Osteocyte (in vitro differentiated cells): Measurements from ENCODE around the gene PKNOX2. TPM values are rescaled to one million over a fixed set of nuclear protein-coding genes. Genes with fewer than 3 reads are reported as not detected.

Experiments
- DNase-seq: peaks from one replicate; pipeline ENCODE4 v3.0.0; 2021; ENCODE audit warnings: mixed read lengths; ENCODE audit not compliant: unreplicated experiment; ENCODE audit errors: extremely low spot score
- H3K27ac Mint-ChIP-seq: one replicate; pipeline ENCODE4 v1.8.0; 2021; ENCODE audit warnings: mild to moderate bottlenecking, mixed read lengths; ENCODE audit not compliant: unreplicated experiment
- H3K27me3 Mint-ChIP-seq: one replicate; pipeline ENCODE4 v1.8.0; 2021; ENCODE audit warnings: mixed read lengths; ENCODE audit not compliant: unreplicated experiment
- H3K36me3 Mint-ChIP-seq: one replicate; pipeline ENCODE4 v1.8.0; 2021; ENCODE audit warnings: mixed read lengths; ENCODE audit not compliant: unreplicated experiment
- H3K4me1 Mint-ChIP-seq: one replicate; pipeline ENCODE4 v1.8.0; 2021; ENCODE audit warnings: mixed read lengths; ENCODE audit not compliant: unreplicated experiment
- H3K4me3 Mint-ChIP-seq: one replicate; pipeline ENCODE4 v1.8.0; 2021; ENCODE audit warnings: mild to moderate bottlenecking, moderate library complexity, mixed read lengths; ENCODE audit not compliant: unreplicated experiment
- H3K9me3 Mint-ChIP-seq: one replicate; pipeline ENCODE4 v1.8.0; 2021; ENCODE audit warnings: mixed read lengths; ENCODE audit not compliant: unreplicated experiment
- total RNA-seq: library from RNA; stranded (reverse); gene quantifications from 2 replicates; pipeline ENCODE4 v1.2.1, GENCODE V29; 2021
- TF ChIP-seq, protein P1 (sequence below): fragments of 200-600 bp; sonication (generic); IDR thresholded peaks from 2 replicates; pipeline ENCODE4 v1.5.0; 2021; ENCODE audit warnings: antibody characterized with exemption, mild to moderate bottlenecking, moderate library complexity

PKNOX2 gene
- total RNA-seq, 1 donor from 2014 or later = 89.3 TPM

DNA sequence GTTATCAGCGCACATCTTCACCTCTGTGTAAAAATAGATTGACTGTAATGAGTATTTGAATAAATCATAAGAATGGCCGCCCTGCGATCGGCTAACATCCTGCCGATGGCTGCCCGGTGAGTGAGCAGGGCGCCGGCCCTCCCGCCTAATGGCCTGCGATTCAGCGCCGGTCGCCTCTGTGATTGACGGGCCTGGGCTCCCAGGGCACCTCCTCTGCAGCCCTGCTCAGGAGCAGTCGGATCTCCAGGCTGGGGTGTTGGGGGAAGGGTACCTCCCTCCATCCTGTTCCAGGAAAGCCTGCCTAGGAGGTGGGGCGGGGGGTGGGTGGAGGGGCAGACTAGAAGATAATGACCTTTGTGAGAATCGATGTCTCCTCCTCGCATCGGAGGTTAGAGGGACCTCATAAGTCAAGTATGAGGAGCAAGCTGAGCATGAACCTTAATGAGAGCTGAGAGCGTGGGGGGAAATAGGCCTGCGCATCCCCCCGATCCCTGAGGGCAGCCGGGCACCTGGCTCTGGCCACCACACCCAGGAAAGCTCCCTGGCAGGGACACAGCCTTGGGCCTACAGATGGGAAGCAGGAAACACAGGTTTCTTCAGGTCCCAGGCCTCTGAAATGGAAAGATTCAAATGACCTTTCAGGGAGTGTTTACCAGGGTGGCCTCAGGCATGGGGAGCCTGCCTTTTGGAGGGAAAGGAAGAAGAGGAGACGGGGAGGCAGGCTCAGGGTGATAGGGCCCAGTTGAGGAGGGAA lies 71.7 kb downstream of the PKNOX2 start:
- H3K4me1 Mint-ChIP-seq = peaks cover 5% of the 10 kb centered on the region
- H3K9me3 Mint-ChIP-seq = no peaks in the 10 kb centered on the region
- DNase-seq = no peak
- H3K4me3 Mint-ChIP-seq = no peak overlapping the region
- TF ChIP-seq, protein P1, sequence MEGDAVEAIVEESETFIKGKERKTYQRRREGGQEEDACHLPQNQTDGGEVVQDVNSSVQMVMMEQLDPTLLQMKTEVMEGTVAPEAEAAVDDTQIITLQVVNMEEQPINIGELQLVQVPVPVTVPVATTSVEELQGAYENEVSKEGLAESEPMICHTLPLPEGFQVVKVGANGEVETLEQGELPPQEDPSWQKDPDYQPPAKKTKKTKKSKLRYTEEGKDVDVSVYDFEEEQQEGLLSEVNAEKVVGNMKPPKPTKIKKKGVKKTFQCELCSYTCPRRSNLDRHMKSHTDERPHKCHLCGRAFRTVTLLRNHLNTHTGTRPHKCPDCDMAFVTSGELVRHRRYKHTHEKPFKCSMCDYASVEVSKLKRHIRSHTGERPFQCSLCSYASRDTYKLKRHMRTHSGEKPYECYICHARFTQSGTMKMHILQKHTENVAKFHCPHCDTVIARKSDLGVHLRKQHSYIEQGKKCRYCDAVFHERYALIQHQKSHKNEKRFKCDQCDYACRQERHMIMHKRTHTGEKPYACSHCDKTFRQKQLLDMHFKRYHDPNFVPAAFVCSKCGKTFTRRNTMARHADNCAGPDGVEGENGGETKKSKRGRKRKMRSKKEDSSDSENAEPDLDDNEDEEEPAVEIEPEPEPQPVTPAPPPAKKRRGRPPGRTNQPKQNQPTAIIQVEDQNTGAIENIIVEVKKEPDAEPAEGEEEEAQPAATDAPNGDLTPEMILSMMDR = no peak
- peaks cover 60% of the 10 kb centered on the region for H3K36me3 Mint-ChIP-seq
- H3K27ac Mint-ChIP-seq = no peak overlapping the region
- no peaks in the 10 kb centered on the region for H3K27me3 Mint-ChIP-seq

DNA sequence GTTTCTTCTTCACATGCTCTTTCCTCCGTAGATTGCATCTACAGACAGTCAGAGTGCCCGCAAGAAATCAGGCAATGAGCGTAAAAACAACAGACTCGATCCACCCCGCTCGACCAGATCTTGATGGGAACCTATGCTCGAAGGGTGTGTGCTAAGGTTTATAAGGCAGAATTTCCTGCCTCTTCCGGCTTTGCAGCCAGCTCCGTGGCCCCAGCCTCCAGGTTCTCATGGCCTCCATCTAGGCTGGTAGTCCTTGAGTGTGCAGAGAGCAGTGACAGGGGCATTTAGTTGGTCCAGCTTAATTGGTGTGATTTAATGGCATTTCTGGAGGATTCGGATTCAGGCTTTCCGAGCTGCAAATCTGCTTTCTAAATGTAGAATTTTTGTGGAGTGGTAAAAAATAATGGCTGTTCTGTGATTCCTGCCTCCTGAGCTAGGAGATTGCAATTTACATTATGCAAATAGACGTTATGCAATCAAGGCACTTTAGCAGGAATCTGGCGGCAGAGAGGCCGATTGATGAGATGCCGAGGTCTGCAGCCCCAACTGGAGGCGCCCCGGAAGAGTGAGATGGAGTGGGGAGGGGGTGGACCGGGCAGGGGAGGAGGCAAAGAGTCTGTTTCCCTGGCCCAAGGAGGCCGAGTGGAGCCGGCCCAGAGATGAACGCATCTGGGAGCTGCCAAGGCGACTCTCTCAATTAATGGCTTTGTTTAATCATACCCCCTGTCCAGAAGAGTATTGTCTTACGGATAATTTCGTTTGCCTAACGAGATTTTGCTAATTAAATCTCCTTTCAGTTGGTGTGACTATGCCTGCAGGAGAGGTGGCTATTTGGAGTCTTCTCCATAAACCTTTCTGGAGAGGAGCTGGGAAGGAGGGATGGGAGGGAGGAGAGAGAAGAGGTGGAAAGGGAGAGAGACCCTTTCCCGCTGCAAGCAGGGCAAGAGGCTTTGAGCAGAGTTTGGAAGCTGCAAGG lies 75.3 kb downstream of the PKNOX2 start:
- no peaks in the 10 kb centered on the region for H3K27me3 Mint-ChIP-seq
- no peak overlapping the region for H3K4me3 Mint-ChIP-seq
- TF ChIP-seq, protein P1 = no peak
- H3K4me1 Mint-ChIP-seq = peaks cover 20% of the 10 kb centered on the region
- H3K9me3 Mint-ChIP-seq = no peaks in the 10 kb centered on the region
- no peak for DNase-seq
- peaks cover 63% of the 10 kb centered on the region for H3K36me3 Mint-ChIP-seq
- H3K27ac Mint-ChIP-seq = no peak overlapping the region

DNA sequence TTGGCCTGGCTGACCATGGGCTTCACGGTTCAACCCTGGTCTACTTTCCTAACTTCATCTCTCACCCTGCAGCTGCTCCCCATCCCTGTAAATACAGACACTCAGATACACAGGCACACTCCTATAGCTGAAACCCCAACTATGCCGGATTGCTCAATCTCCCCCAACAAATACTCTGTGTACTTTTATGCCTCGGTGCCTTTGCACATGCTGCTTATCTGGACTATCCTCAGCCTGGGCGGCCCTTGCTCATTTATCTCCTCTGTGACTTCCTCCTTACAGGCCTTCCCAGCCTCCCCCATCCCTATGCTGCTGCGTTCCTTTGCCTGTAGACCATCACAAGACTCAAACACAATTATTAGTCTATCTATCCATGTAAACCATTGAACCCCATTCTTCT lies 76.6 kb downstream of the PKNOX2 start:
- H3K9me3 Mint-ChIP-seq = no peaks in the 10 kb centered on the region
- no peaks in the 10 kb centered on the region for H3K27me3 Mint-ChIP-seq
- no peak overlapping the region for H3K4me3 Mint-ChIP-seq
- DNase-seq = no peak
- H3K36me3 Mint-ChIP-seq = peaks cover 60% of the 10 kb centered on the region
- no peak overlapping the region for H3K27ac Mint-ChIP-seq
- peaks cover 28% of the 10 kb centered on the region for H3K4me1 Mint-ChIP-seq
- TF ChIP-seq, protein P1 = no peak

DNA sequence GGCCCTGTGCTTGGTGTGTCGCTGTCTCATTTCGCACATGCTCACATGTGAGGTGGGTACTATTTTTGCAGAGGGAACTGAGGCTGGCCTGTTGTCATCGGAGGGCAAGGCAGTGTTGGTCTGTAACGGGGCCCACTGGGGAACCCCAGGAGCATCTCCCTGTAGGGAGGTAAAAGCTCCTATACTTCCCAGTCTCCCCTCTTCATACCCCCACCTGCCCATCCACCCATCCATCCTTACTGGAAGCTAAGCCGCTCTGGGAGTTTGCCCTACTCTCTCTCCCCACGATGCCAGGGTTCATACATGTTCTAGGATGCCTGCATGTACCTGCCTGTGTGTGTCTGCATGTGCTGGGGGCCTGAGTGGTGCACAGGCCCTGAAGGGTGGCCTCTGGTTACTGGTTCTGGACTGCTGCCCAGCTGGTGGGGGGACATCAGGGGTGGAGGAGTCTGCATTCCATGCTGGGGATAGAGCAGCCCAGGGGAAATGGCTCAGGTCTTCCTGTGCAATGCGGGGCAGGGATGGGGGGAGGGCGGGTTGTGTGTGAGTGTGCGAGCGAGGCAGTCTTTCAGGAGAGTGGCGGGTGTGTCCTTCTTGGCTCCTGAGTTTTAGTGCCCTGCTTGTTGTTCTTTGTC lies 77.7 kb downstream of the PKNOX2 start:
- Mint-ChIP-seq H3K9me3 (no peaks in the 10 kb centered on the region), H3K27me3 (no peaks in the 10 kb centered on the region), H3K4me1 (peaks cover 35% of the 10 kb centered on the region), H3K4me3 (no peak overlapping the region), H3K36me3 (peaks cover 50% of the 10 kb centered on the region), H3K27ac (no peak overlapping the region)
- no peak for DNase-seq
- TF ChIP-seq, protein P1 = no peak
